K562 (cell line): ENCODE data around the gene PIH1D1. TPM values are rescaled to one million over a fixed set of nuclear protein-coding genes. Genes with fewer than 3 reads are reported as not detected.
A peak's percentile ranks its signal among the peaks of the same experiment; 100 is the strongest.

Experiments used
- BHLHE40 ChIP-seq: IDR thresholded peaks from 2 replicates; pipeline ENCODE4 v1.6.1; 2011; ENCODE audit warnings: low read length, improper control_type of control experiment
- CAMTA2 ChIP-seq: fragments of 250-450 bp; sonication (Bioruptor Pico); conservative IDR thresholded peaks from 2 replicates; pipeline ENCODE4 v1.5.1; 2022
- CUX1 ChIP-seq: fragments of 200-800 bp; sonication (Bioruptor generic); IDR thresholded peaks from 2 replicates; pipeline ENCODE4 v1.6.1; 2016; ENCODE audit warnings: missing genetic modification characterization, missing compliant biosample characterization
- DMBX1 ChIP-seq: fragments of 250-450 bp; sonication (Bioruptor Pico); IDR thresholded peaks from 2 replicates; pipeline ENCODE4 v1.8.0; 2022; ENCODE audit warnings: inconsistent platforms, mild to moderate bottlenecking, moderate library complexity, borderline replicate concordance
- ELK1 ChIP-seq: sonication (generic); formaldehyde crosslinking; IDR thresholded peaks from 2 replicates; pipeline ENCODE4 v1.8.1; 2022; ENCODE audit warnings: missing genetic modification reagents
- ETV6 ChIP-seq, 3 experiments: fragments of 150-350 bp in 1 of 3; sonication (generic) in 1 of 3; formaldehyde crosslinking in 1 of 3; IDR thresholded peaks; 2 replicates each; pipeline versions ENCODE4 v1.6.1 to v1.8.0; 2014 to 2022; ENCODE audit warnings: borderline replicate concordance in 2 of 3, low read depth in 2 of 3, antibody characterized with exemption in 1 of 3, low read length in 1 of 3, mild to moderate bottlenecking in 1 of 3, missing genetic modification reagents in 1 of 3
- EZH2 ChIP-seq: IDR thresholded peaks from 2 replicates; pipeline ENCODE4 v1.6.1; 2012; ENCODE audit warnings: low read depth, mild to moderate bottlenecking, inconsistent platforms, low read length, borderline replicate concordance
- KAT7 ChIP-seq: sonication (generic); formaldehyde crosslinking; IDR thresholded peaks from 2 replicates; pipeline ENCODE4 v1.8.0; 2022; ENCODE audit warnings: missing genetic modification reagents, mild to moderate bottlenecking, borderline replicate concordance
- KLF10 ChIP-seq: fragments of 250-450 bp; sonication (Bioruptor Pico); IDR thresholded peaks from 2 replicates; pipeline ENCODE4 v1.6.1; 2021; ENCODE audit warnings: matching md5 sums
- LCOR ChIP-seq: sonication (generic); formaldehyde crosslinking; IDR thresholded peaks from 2 replicates; pipeline ENCODE4 v1.8.0; 2022; ENCODE audit warnings: mild to moderate bottlenecking, missing genetic modification reagents
- MIER1 ChIP-seq: fragments of 450-650 bp; IDR thresholded peaks from 2 replicates; pipeline ENCODE4 v1.6.1; 2016; ENCODE audit warnings: antibody characterized with exemption, mild to moderate bottlenecking, low read depth
- NCOR1 ChIP-seq: fragments of 450-650 bp; IDR thresholded peaks from 2 replicates; pipeline ENCODE4 v1.6.1; 2016; ENCODE audit warnings: mild to moderate bottlenecking, moderate library complexity
- POLR3G ChIP-seq: IDR thresholded peaks from 2 replicates; pipeline ENCODE4 v1.6.1; 2011; ENCODE audit not compliant: insufficient read length, insufficient replicate concordance; ENCODE audit errors: extremely low read depth
- SAFB2 ChIP-seq: fragments of 200-400 bp; formaldehyde crosslinking; IDR thresholded peaks from 2 replicates; pipeline ENCODE4 v1.6.1; 2018; ENCODE audit warnings: borderline replicate concordance, low read length, low read depth, moderate library complexity; ENCODE audit not compliant: severe bottlenecking
- SMAD4 ChIP-seq: fragments of 250-450 bp; sonication (Bioruptor Pico); conservative IDR thresholded peaks from 2 replicates; pipeline ENCODE4 v1.8.0; 2021; ENCODE audit warnings: inconsistent platforms, mild to moderate bottlenecking, moderate library complexity
- TOE1 ChIP-seq, 2 experiments: fragments of 450-650 bp in 1 of 2; sonication (generic) in 1 of 2; formaldehyde crosslinking in 1 of 2; IDR thresholded peaks; 2 replicates each; pipeline versions ENCODE4 v1.7.1 to v1.8.0; 2016 to 2022; ENCODE audit warnings: borderline replicate concordance in 2 of 2, mild to moderate bottlenecking in 2 of 2, antibody characterized with exemption in 1 of 2, inconsistent platforms in 1 of 2, low read depth in 1 of 2, missing genetic modification reagents in 1 of 2, moderate library complexity in 1 of 2
- ZNF217 ChIP-seq: sonication (generic); formaldehyde crosslinking; IDR thresholded peaks from 2 replicates; pipeline ENCODE4 v1.8.0; 2022; ENCODE audit warnings: mild to moderate bottlenecking, missing genetic modification reagents
- ZNF785 ChIP-seq: fragments of 250-450 bp; sonication (Bioruptor Pico); IDR thresholded peaks from 2 replicates; pipeline ENCODE4 v1.4.0; 2020; ENCODE audit warnings: mild to moderate bottlenecking
- polyA plus RNA-seq, 8 experiments: library from polyadenylated mRNA; depleted of rRNA in 4 of 8; stranded (reverse) in 5 of 8; unstranded in 3 of 8; fragments of >200 nt; fragmentation: Nextera tagmentation in 2 of 8; fragmentation: Illumina TruSeq in 1 of 8; extraction: Ambion mirVana in 2 of 8; extraction: Trizol in 1 of 8; gene quantifications; 2 replicates each; pipeline versions ENCODE4 v1.2.1 to v1.2.3, GENCODE V29; 2011 to 2014; ENCODE audit warnings: inconsistent platforms in 1 of 8, missing spikeins in 1 of 8
- total RNA-seq, 7 experiments: library from RNA; depleted of rRNA in 6 of 7; stranded (reverse); fragments of >200 nt in 6 of 7; fragmentation: Illumina TruSeq in 2 of 7; extraction: Trizol in 2 of 7; gene quantifications; 2 replicates each; pipeline versions ENCODE4 v1.2.1 to v1.2.3, GENCODE V29; 2011 to 2021; ENCODE audit warnings: low replicate concordance in 1 of 7

The PIH1D1 gene
- total and polyA plus RNA-seq, 9 of the 15 experiments (the other 6 are each of a cell fraction or from before 2014, with no cell fraction given): 26.5 to 224 (median 137) TPM

GRCh38 chr19:49453013-49453756, 1.6 kb upstream of the PIH1D1 start, which contains the start of gene ALDH16A1 (continued):
- TF ChIP-seq TOE1 (IDR thresholded peaks at IDR 0.05; ENCODE audit: borderline replicate concordance) (peak; percentile 54; the same call in 1 of the 2 replicates), TOE1 (CRISPR knock-in tag; IDR thresholded peaks at IDR 0.05; ENCODE audit: borderline replicate concordance, low read depth) (no peak), ELK1 (CRISPR knock-in tag) (no peak), ETV6 (IDR thresholded peaks at IDR 0.05; ENCODE audit: borderline replicate concordance in 1 of 2, low read depth in 2 of 2, low read length in 1 of 2) (no peak), ETV6 (CRISPR knock-in tag; IDR thresholded peaks at IDR 0.05; ENCODE audit: borderline replicate concordance) (no peak), EZH2 (no peak), ZNF785 (CRISPR knock-in tag) (no peak), BHLHE40 (peak; percentile 11; the same call in 1 of the 2 replicates), CUX1 (no peak), KLF10 (CRISPR knock-in tag) (no peak), SAFB2 (no peak), POLR3G (no peak), SMAD4 (CRISPR knock-in tag) (no peak), KAT7 (CRISPR knock-in tag) (no peak), CAMTA2 (CRISPR knock-in tag) (no peak), ZNF217 (CRISPR knock-in tag) (no peak), LCOR (CRISPR knock-in tag) (no peak; the same call in 1 of the 2 replicates), NCOR1 (no peak; the same call in 1 of the 2 replicates), MIER1 (no peak), DMBX1 (no peak)
